HepG2 (cell line): ENCODE data around the gene PA2G4. TPM values are rescaled to one million over a fixed set of nuclear protein-coding genes. Genes with fewer than 3 reads are reported as not detected.
A peak's percentile ranks its signal among the peaks of the same experiment; 100 is the strongest.

Experiments used
- AKAP8 ChIP-seq: sonication (generic); formaldehyde crosslinking; IDR thresholded peaks from 2 replicates; pipeline ENCODE4 v1.5.1; 2020; ENCODE audit warnings: mild to moderate bottlenecking, missing genetic modification reagents
- ARID2 ChIP-seq: sonication (generic); formaldehyde crosslinking; IDR thresholded peaks from 2 replicates; pipeline ENCODE4 v1.8.1; 2022; ENCODE audit warnings: mild to moderate bottlenecking, missing genetic modification reagents, borderline replicate concordance
- ARNTL ChIP-seq: sonication (generic); formaldehyde crosslinking; IDR thresholded peaks from 2 replicates; pipeline ENCODE4 v1.4.0; 2020; ENCODE audit warnings: mild to moderate bottlenecking, missing genetic modification reagents
- BHLHE40 ChIP-seq: IDR thresholded peaks from 2 replicates; pipeline ENCODE4 v1.6.1; 2011; ENCODE audit warnings: low read length, improper control_type of control experiment
- EED ChIP-seq: sonication (generic); formaldehyde crosslinking; IDR thresholded peaks from 2 replicates; pipeline ENCODE4 v1.5.0; 2020; ENCODE audit warnings: mild to moderate bottlenecking, missing genetic modification reagents
- FOXK2 ChIP-seq: fragments of 450-650 bp; IDR thresholded peaks from 2 replicates; pipeline ENCODE4 v1.6.1; 2016
- GATA4 ChIP-seq: sonication (generic); IDR thresholded peaks from 2 replicates; pipeline ENCODE4 v1.6.1; 2016; ENCODE audit warnings: antibody characterized with exemption, low read depth, borderline replicate concordance
- NFE2 ChIP-seq: sonication (generic); formaldehyde crosslinking; IDR thresholded peaks from 2 replicates; pipeline ENCODE4 v1.4.0; 2020; ENCODE audit warnings: missing genetic modification reagents
- PHB2 ChIP-seq: fragments of 450-650 bp; IDR thresholded peaks from 2 replicates; pipeline ENCODE4 v1.6.1; 2018; ENCODE audit not compliant: partially characterized antibody
- PHF8 ChIP-seq: sonication (generic); formaldehyde crosslinking; IDR thresholded peaks from 2 replicates; pipeline ENCODE4 v1.5.0; 2020; ENCODE audit warnings: missing genetic modification reagents
- POLR2A ChIP-seq, 2 experiments: IDR thresholded peaks; 2 replicates each; pipeline ENCODE4 v1.6.1; 2011; ENCODE audit warnings: low read depth in 2 of 2, low read length in 2 of 2, mild to moderate bottlenecking in 1 of 2, moderate library complexity in 1 of 2; ENCODE audit not compliant: insufficient read depth in 1 of 2
- SRSF4 ChIP-seq: fragments of 200-400 bp; formaldehyde crosslinking; IDR thresholded peaks from one replicate; pipeline ENCODE4 v1.6.1; 2018; ENCODE audit warnings: mild to moderate bottlenecking, low read depth, low read length, moderate library complexity; ENCODE audit not compliant: poor library complexity, severe bottlenecking
- THAP8 ChIP-seq: sonication (generic); formaldehyde crosslinking; IDR thresholded peaks from 2 replicates; pipeline ENCODE4 v1.5.1; 2020; ENCODE audit warnings: missing genetic modification reagents, mild to moderate bottlenecking, borderline replicate concordance
- U2AF1 ChIP-seq: fragments of 200-400 bp; formaldehyde crosslinking; optimal IDR thresholded peaks from 2 replicates; pipeline ENCODE3; 2017; ENCODE audit warnings: mild to moderate bottlenecking, low read depth, low read length
- ZBTB14 ChIP-seq: sonication (generic); formaldehyde crosslinking; IDR thresholded peaks from 2 replicates; pipeline ENCODE4 v1.4.0; 2020; ENCODE audit warnings: missing genetic modification reagents
- ZBTB4 ChIP-seq: sonication (generic); formaldehyde crosslinking; IDR thresholded peaks from 2 replicates; pipeline ENCODE4 v1.4.0; 2020; ENCODE audit warnings: missing genetic modification reagents, mild to moderate bottlenecking, borderline replicate concordance
- ZNF124 ChIP-seq: sonication (generic); formaldehyde crosslinking; IDR thresholded peaks from 2 replicates; pipeline ENCODE4 v1.4.0; 2020; ENCODE audit warnings: missing genetic modification reagents
- ZNF367 ChIP-seq: sonication (generic); formaldehyde crosslinking; IDR thresholded peaks from 2 replicates; pipeline ENCODE4 v1.4.0; 2020; ENCODE audit warnings: missing genetic modification reagents, borderline replicate concordance
- ZNF75D ChIP-seq: sonication (generic); formaldehyde crosslinking; IDR thresholded peaks from 2 replicates; pipeline ENCODE4 v1.8.1; 2023; ENCODE audit warnings: missing genetic modification reagents, mild to moderate bottlenecking, borderline replicate concordance
- polyA plus RNA-seq, 8 experiments: library from polyadenylated mRNA; depleted of rRNA in 3 of 8; stranded (reverse) in 7 of 8; unstranded in 1 of 8; fragments of >200 nt; fragmentation: Illumina TruSeq in 4 of 8; extraction: Trizol in 4 of 8; gene quantifications; 2 replicates each; pipeline versions ENCODE4 v1.2.1 to v1.2.3, GENCODE V29; 2011 to 2016; ENCODE audit warnings: low read depth in 4 of 8, missing spikeins in 1 of 8, mixed read lengths in 1 of 8; ENCODE audit not compliant: insufficient read depth in 1 of 8
- total RNA-seq, 5 experiments: library from RNA; depleted of rRNA; stranded (reverse); fragments of >200 nt; fragmentation: Illumina TruSeq; extraction: Trizol; gene quantifications; 2 replicates each; pipeline ENCODE4 v1.2.3, GENCODE V29; 2016; ENCODE audit warnings: low read depth in 1 of 5
- TF ChIP-seq, protein P1 (sequence below): sonication (generic); formaldehyde crosslinking; IDR thresholded peaks from 2 replicates; pipeline ENCODE4 v1.5.0; 2020; ENCODE audit warnings: missing genetic modification reagents, mild to moderate bottlenecking, borderline replicate concordance
- TF ChIP-seq, protein P2 (sequence below): sonication (generic); formaldehyde crosslinking; IDR thresholded peaks from 2 replicates; pipeline ENCODE4 v1.4.0; 2020; ENCODE audit warnings: mild to moderate bottlenecking, missing genetic modification reagents

PA2G4 gene
- total and polyA plus RNA-seq, 2 of the 13 experiments (the other 11 are each of a cell fraction or from before 2014, with no cell fraction given) = 147 to 240 TPM

- TF ChIP-seq ZNF124 (CRISPR knock-in tag) (peak; percentile 90; the same call in 1 of the 2 replicates), U2AF1 (no peak), NFE2 (CRISPR knock-in tag) (no peak), POLR2A (IDR thresholded peaks at IDR 0.05; ENCODE audit: insufficient read depth in 1 of 2, low read depth in 2 of 2, low read length in 2 of 2) (peak; percentile 99 to 100), AKAP8 (CRISPR knock-in tag) (no peak), ZNF75D (CRISPR knock-in tag) (no peak), PHF8 (CRISPR knock-in tag) (peak; percentile 63; the same call in 1 of the 2 replicates), ZBTB14 (no peak), EED (CRISPR knock-in tag) (peak; percentile 56; the same call in 1 of the 2 replicates), SRSF4 (no peak), THAP8 (CRISPR knock-in tag) (no peak), ZBTB4 (CRISPR knock-in tag) (no peak), ZNF367 (CRISPR knock-in tag) (no peak), ARNTL (CRISPR knock-in tag) (peak; percentile 53; the same call in 1 of the 2 replicates), GATA4 (peak; percentile 77; the same call in 1 of the 2 replicates), PHB2 (no peak), ARID2 (CRISPR knock-in tag) (0 out of 2 replicates have a peak, but pooled peaks have one; percentile 57), FOXK2 (no peak), BHLHE40 (no peak)
- TF ChIP-seq, protein P1, sequence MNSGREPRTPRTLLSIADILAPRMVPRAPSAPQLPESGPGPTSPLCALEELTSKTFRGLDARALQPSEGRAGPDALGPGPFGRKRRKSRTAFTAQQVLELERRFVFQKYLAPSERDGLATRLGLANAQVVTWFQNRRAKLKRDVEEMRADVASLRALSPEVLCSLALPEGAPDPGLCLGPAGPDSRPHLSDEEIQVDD = no peak
- TF ChIP-seq, protein P2, sequence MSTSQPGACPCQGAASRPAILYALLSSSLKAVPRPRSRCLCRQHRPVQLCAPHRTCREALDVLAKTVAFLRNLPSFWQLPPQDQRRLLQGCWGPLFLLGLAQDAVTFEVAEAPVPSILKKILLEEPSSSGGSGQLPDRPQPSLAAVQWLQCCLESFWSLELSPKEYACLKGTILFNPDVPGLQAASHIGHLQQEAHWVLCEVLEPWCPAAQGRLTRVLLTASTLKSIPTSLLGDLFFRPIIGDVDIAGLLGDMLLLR (CRISPR knock-in tag) = 0 out of 2 replicates have a peak, but pooled peaks have one; percentile 51
Measured at GRCh38 chr12:56116267-56117081, 12.1 kb downstream of the PA2G4 start, which contains the start of gene RPL41 (continued).
